PC-9 (cell line): ENCODE results near the gene ERGIC1.

Source experiments
- CTCF ChIP-seq: fragments of 200-600 bp; sonication (generic); conservative IDR thresholded peaks from 2 replicates; pipeline ENCODE4 v1.6.1; 2017; ENCODE audit warnings: mixed run types, antibody characterized with exemption, mild to moderate bottlenecking, moderate library complexity
- EZH2 ChIP-seq: fragments of 200-600 bp; sonication (generic); IDR thresholded peaks from 2 replicates; pipeline ENCODE4 v1.8.0; 2017; ENCODE audit warnings: antibody characterized with exemption, low read depth

- TF ChIP-seq EZH2 (no peak), CTCF (no peak)
Observed at GRCh38 chr5:172908662-172909061, 74.6 kb downstream of the ERGIC1 start.
